Measurements from ENCODE around the gene MILR1.
"Not testable (repeated sequence)": the region's sequence is repeated elsewhere in the genome, so short reads cannot be mapped to it uniquely, and the experiment has no call there.

The MILR1 gene

DNA sequence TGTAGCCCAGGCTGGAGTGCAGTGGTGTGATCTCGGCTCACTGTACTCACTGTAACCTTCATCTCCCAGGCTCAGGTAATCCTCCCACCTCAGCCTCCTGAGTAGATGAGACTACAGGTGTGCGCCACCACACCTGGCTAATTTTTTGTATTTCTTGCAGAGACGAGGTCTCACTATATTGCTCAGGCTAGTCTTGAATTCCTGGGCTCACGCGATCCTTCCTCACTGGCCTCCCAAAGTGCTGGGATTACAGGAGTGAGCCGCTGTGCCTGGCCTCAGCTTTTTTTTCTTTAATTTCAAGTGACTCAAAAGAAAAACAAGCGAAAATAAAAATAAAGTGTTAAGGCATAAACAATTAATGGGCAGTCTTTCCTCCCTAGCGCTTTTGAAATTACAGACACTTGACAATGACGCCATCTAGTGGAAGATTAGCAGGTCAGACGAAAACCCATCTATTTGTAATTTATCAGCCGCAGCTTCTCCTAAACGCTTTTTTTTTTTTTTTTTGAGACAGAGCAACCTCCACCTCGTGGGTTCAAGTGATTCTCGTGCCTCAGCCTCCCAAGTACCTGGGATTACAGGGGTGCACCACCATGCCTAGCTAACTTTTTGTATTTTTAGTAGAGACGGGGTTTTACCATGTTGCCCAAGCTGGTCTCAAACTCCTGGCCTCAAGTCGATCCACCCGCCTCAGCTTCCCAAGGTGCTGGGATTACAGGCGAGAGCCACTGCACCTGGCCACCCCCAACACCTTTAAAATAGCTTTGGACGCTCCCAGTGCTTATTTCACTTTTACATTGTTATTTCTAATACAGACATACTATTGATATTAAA is 30.2 kb upstream of the MILR1 start:
- peak overlapping the region; percentile 15 for H3K4me2 ChIP-seq (ENCODE audit: low read depth, low read length, poor library complexity, severe bottlenecking)
- H3K27ac ChIP-seq (ENCODE audit: low read depth, low read length) = no peak overlapping the region
- no peaks in the 10 kb centered on the region for H3K9me2 ChIP-seq (replicated peaks; ENCODE audit: insufficient read depth, low read length)
- H3K4me3 ChIP-seq (ENCODE audit: insufficient read depth, low read length, poor library complexity, severe bottlenecking) = no peak overlapping the region
- H3K79me2 ChIP-seq (ENCODE audit: insufficient read depth, low read length) = no peaks in the 10 kb centered on the region
- H2AFZ ChIP-seq (ENCODE audit: low read depth, low read length, severe bottlenecking) = no peak overlapping the region
- no peaks in the 10 kb centered on the region for H4K20me1 ChIP-seq (ENCODE audit: low read depth, low read length)
- TF ChIP-seq EZH2phosphoT487 (conservative IDR thresholded peaks at IDR 0.05; ENCODE audit: low read length) = no peak
- TF ChIP-seq, protein P1, sequence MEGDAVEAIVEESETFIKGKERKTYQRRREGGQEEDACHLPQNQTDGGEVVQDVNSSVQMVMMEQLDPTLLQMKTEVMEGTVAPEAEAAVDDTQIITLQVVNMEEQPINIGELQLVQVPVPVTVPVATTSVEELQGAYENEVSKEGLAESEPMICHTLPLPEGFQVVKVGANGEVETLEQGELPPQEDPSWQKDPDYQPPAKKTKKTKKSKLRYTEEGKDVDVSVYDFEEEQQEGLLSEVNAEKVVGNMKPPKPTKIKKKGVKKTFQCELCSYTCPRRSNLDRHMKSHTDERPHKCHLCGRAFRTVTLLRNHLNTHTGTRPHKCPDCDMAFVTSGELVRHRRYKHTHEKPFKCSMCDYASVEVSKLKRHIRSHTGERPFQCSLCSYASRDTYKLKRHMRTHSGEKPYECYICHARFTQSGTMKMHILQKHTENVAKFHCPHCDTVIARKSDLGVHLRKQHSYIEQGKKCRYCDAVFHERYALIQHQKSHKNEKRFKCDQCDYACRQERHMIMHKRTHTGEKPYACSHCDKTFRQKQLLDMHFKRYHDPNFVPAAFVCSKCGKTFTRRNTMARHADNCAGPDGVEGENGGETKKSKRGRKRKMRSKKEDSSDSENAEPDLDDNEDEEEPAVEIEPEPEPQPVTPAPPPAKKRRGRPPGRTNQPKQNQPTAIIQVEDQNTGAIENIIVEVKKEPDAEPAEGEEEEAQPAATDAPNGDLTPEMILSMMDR (IDR thresholded peaks at IDR 0.05; ENCODE audit: insufficient read depth, low read length, poor library complexity, severe bottlenecking) = no peak
- H3K36me3 ChIP-seq (ENCODE audit: low read length) = no peaks in the 10 kb centered on the region
- no peak overlapping the region for H3K9ac ChIP-seq (ENCODE audit: low read length)
- H3K27me3 ChIP-seq (ENCODE audit: low read length) = no peaks in the 10 kb centered on the region
- no peaks in the 10 kb centered on the region for H3K9me3 ChIP-seq (ENCODE audit: insufficient read depth, low read length)
- H3F3A ChIP-seq (ENCODE audit: insufficient read depth) = no peaks in the 10 kb centered on the region

DNA sequence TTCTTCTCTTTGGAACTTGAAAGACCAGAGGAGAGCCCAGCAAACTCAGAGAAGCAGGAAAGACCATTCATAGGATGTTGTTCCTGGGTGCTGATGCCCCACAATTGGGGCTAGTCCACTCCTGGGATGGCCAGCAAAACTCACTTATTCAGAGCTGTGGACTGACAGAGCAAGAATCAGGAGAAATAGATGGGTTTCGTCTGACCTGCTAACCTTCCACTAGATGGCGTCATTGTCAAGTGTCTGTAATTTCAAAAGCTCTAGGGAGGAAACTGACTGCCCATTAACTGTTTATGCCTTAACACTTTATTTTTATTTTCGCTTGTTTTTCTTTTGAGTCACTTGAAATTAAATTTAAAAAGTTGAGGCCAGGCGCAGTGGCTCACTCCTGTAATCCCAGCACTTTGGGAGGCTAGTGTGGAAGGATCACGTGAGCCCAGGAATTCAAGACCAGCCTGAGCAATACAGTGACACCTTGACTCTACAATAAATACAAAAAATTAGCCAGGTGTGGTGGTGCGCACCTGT is 28.7 kb upstream of the MILR1 start:
- Histone ChIP-seq H3K27ac (ENCODE audit: low read depth, low read length) (no peak overlapping the region), H3K36me3 (ENCODE audit: low read length) (no peaks in the 10 kb centered on the region), H3K4me2 (ENCODE audit: low read depth, low read length, poor library complexity, severe bottlenecking) (no peak overlapping the region), H3K9me3 (ENCODE audit: insufficient read depth, low read length) (no peaks in the 10 kb centered on the region), H3K9me2 (replicated peaks; ENCODE audit: insufficient read depth, low read length) (no peaks in the 10 kb centered on the region), H2AFZ (ENCODE audit: low read depth, low read length, severe bottlenecking) (no peak overlapping the region), H3K9ac (ENCODE audit: low read length) (no peak overlapping the region), H3F3A (ENCODE audit: insufficient read depth) (no peaks in the 10 kb centered on the region), H3K79me2 (ENCODE audit: insufficient read depth, low read length) (no peaks in the 10 kb centered on the region), H4K20me1 (ENCODE audit: low read depth, low read length) (no peaks in the 10 kb centered on the region), H3K4me3 (ENCODE audit: insufficient read depth, low read length, poor library complexity, severe bottlenecking) (no peak overlapping the region), H3K27me3 (ENCODE audit: low read length) (no peaks in the 10 kb centered on the region)
- TF ChIP-seq EZH2phosphoT487 (conservative IDR thresholded peaks at IDR 0.05; ENCODE audit: low read length) = no peak
- TF ChIP-seq, protein P1 (IDR thresholded peaks at IDR 0.05; ENCODE audit: insufficient read depth, low read length, poor library complexity, severe bottlenecking) = peak; percentile 55

DNA sequence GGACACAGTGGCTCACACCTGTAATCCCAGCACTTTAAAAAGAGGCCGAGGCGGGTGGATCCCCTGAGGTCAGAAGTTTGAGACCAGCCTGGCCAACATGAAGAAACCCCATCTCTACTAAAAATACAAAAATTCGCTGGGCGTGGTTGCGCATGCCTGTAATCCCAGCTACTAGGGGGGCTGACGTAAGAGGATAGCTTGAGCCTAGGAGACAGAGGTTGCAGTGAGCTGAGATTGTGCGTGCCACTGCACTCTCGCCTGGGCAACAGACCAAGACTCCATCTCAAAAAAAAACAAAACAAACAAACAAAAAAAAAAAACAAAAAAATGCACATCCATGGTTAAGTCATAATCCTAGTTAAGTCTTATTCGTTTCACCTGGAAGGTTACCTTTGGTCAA is 26.8 kb upstream of the MILR1 start:
- not testable (repeated sequence) for H3K9ac ChIP-seq (ENCODE audit: low read length); H3F3A ChIP-seq (ENCODE audit: insufficient read depth)

DNA sequence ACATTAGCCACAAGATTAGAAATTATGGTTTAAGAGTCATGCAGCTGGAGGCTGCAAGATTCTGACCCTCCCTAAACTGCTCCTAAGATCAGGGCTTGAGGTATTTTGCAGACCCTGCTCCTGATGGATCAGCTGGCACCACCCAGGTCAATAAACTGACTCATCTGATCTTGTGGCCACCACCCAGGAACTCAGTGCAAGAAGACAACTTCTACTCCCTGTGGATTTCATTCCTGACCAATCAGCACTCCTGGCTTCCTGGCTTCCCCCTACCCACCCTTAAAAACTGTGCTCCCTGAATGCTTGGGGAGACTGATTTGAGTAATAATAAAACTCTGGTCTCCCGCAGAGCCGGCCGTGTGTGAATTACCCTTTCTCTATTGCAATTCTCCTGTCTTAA is 25.0 kb upstream of the MILR1 start:
- H3K27ac ChIP-seq (ENCODE audit: low read depth, low read length) = no peak overlapping the region
- H2AFZ ChIP-seq (ENCODE audit: low read depth, low read length, severe bottlenecking) = no peak overlapping the region
- H3F3A ChIP-seq (ENCODE audit: insufficient read depth) = no peaks in the 10 kb centered on the region
- H3K9me2 ChIP-seq (replicated peaks; ENCODE audit: insufficient read depth, low read length) = no peaks in the 10 kb centered on the region
- H3K4me2 ChIP-seq (ENCODE audit: low read depth, low read length, poor library complexity, severe bottlenecking) = no peak overlapping the region
- TF ChIP-seq EZH2phosphoT487 (conservative IDR thresholded peaks at IDR 0.05; ENCODE audit: low read length) = no peak
- no peaks in the 10 kb centered on the region for H3K79me2 ChIP-seq (ENCODE audit: insufficient read depth, low read length)
- no peak overlapping the region for H3K9ac ChIP-seq (ENCODE audit: low read length)
- H4K20me1 ChIP-seq (ENCODE audit: low read depth, low read length) = no peaks in the 10 kb centered on the region
- no peak overlapping the region for H3K4me3 ChIP-seq (ENCODE audit: insufficient read depth, low read length, poor library complexity, severe bottlenecking)
- H3K27me3 ChIP-seq (ENCODE audit: low read length) = no peaks in the 10 kb centered on the region
- H3K9me3 ChIP-seq (ENCODE audit: insufficient read depth, low read length) = no peaks in the 10 kb centered on the region; the same call in 1 of the 2 replicates
- H3K36me3 ChIP-seq (ENCODE audit: low read length) = no peaks in the 10 kb centered on the region

More for the DNA sequence above, 26.8 kb upstream of the MILR1 start:
- not testable (repeated sequence) for H3K27me3 ChIP-seq (ENCODE audit: low read length); H3K9me2 ChIP-seq (replicated peaks; ENCODE audit: insufficient read depth, low read length); H3K4me3 ChIP-seq (ENCODE audit: insufficient read depth, low read length, poor library complexity, severe bottlenecking); H3K36me3 ChIP-seq (ENCODE audit: low read length); H2AFZ ChIP-seq (ENCODE audit: low read depth, low read length, severe bottlenecking); H3K79me2 ChIP-seq (ENCODE audit: insufficient read depth, low read length); H3K9me3 ChIP-seq (ENCODE audit: insufficient read depth, low read length); H4K20me1 ChIP-seq (ENCODE audit: low read depth, low read length); H3K4me2 ChIP-seq (ENCODE audit: low read depth, low read length, poor library complexity, severe bottlenecking); H3K27ac ChIP-seq (ENCODE audit: low read depth, low read length)

Measured in SU-DHL-6 (cell line).